ENCODE results near the gene ZHX3. TPM values are rescaled to one million over a fixed set of nuclear protein-coding genes. Genes with fewer than 3 reads are reported as not detected.

The ZHX3 gene
- total and polyA plus RNA-seq, 2 donors (not counting 1 experiment from before 2014, with no cell fraction given): 27.7 to 28.0 TPM

- TF ChIP-seq CTCF (conservative IDR thresholded peaks at IDR 0.05 in 1 of 2, IDR thresholded peaks at IDR 0.05 in 1 of 2; ENCODE audit: low read depth in 1 of 2, low read length in 2 of 2) (no peak), EZH2 (IDR thresholded peaks at IDR 0.05; ENCODE audit: low read length, missing control alignments) (no peak)
- Histone ChIP-seq H3K9ac (ENCODE audit: insufficient read depth, low read length) (no peak overlapping the region), H3K79me2 (ENCODE audit: control insufficient read depth, insufficient read depth, low read length) (peaks cover 73% of the 10 kb centered on the region), H4K20me1 (ENCODE audit: control insufficient read depth, extremely low read depth, insufficient read depth, low read length) (no peaks in the 10 kb centered on the region), H3K36me3 (ENCODE audit: control insufficient read depth, insufficient read depth, low read length) (no peaks in the 10 kb centered on the region), H3K4me2 (ENCODE audit: extremely low read depth, insufficient read depth, low read length) (no peak overlapping the region), H2AFZ (ENCODE audit: low read length) (no peak overlapping the region), H3K9me3 (ENCODE audit: control insufficient read depth, insufficient read depth, low read depth, low read length) (no peaks in the 10 kb centered on the region), H3K27ac (ENCODE audit: insufficient read depth, low read length) (no peak overlapping the region), H3K4me3 (replicated peaks in 1 of 4; ENCODE audit: control extremely low read depth in 1 of 4, insufficient read depth in 1 of 4, low read depth in 3 of 4, low read length in 4 of 4) (no peak overlapping the region), H3K4me1 (ENCODE audit: control insufficient read depth, extremely low read depth, insufficient read depth, low read length) (peaks cover 9% of the 10 kb centered on the region), H3K27me3 (ENCODE audit: control insufficient read depth, insufficient read depth, low read length) (no peaks in the 10 kb centered on the region)
- no peak for DNase-seq (ENCODE audit: low read depth in 2 of 2)
Observed at GRCh38 chr20:41145317-41145716, 172.2 kb downstream of the ZHX3 start.

DNA sequence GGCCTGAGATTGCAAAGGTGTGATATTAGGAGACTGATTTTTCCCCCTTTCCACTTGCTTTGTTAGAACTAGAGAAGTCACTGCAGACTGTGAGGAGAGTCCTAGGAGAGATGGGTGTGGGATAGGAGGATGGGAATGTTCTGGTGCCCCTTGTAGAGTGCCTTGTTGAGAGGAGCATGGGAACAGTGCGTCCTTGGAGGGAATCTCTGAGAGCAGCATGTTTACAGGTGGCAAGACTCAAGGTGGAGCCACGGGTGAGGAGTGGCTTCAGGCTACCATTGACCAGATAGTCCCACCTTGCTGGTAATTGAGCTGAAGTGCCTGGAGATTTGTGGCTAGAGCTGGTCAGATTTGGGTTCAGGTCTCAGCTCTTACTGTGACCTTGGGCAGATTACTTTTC lies 174.2 kb downstream of the ZHX3 start:
- Histone ChIP-seq H3K9me3 (ENCODE audit: control insufficient read depth, insufficient read depth, low read depth, low read length) (no peaks in the 10 kb centered on the region), H3K36me3 (ENCODE audit: control insufficient read depth, insufficient read depth, low read length) (no peaks in the 10 kb centered on the region), H3K9ac (ENCODE audit: insufficient read depth, low read length) (no peak overlapping the region), H3K4me3 (replicated peaks in 1 of 4; ENCODE audit: control extremely low read depth in 1 of 4, insufficient read depth in 1 of 4, low read depth in 3 of 4, low read length in 4 of 4) (no peak overlapping the region), H2AFZ (ENCODE audit: low read length) (no peak overlapping the region), H3K27me3 (ENCODE audit: control insufficient read depth, insufficient read depth, low read length) (no peaks in the 10 kb centered on the region), H3K4me1 (ENCODE audit: control insufficient read depth, extremely low read depth, insufficient read depth, low read length) (peaks cover 16% of the 10 kb centered on the region), H3K27ac (ENCODE audit: insufficient read depth, low read length) (no peak overlapping the region), H3K79me2 (ENCODE audit: control insufficient read depth, insufficient read depth, low read length) (peaks cover 82% of the 10 kb centered on the region), H3K4me2 (ENCODE audit: extremely low read depth, insufficient read depth, low read length) (no peak overlapping the region), H4K20me1 (ENCODE audit: control insufficient read depth, extremely low read depth, insufficient read depth, low read length) (no peaks in the 10 kb centered on the region)
- TF ChIP-seq EZH2 (IDR thresholded peaks at IDR 0.05; ENCODE audit: low read length, missing control alignments) (no peak), CTCF (conservative IDR thresholded peaks at IDR 0.05 in 1 of 2, IDR thresholded peaks at IDR 0.05 in 1 of 2; ENCODE audit: low read depth in 1 of 2, low read length in 2 of 2) (no peak)
- DNase-seq (ENCODE audit: low read depth in 2 of 2): no peak

DNA sequence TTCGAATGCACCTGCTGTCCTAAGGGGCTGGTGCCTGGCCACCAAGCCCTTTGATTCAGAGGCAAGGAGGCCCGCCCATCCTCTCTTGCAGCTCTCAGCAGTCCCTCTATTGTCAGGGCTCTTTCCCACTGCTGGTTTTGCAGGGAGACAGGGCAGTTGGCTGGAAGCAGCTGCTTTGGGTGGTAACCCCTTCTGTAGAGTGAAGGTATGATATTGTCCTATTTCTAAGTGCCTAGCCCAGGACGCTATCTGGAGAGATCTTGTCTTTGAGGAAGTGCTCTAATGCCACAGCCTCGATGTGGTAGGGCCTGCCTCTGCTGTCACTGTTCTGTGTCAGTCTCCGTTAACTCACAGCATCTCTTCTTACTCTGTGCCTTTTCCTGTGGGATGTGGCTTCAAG lies 174.6 kb downstream of the ZHX3 start:
- TF ChIP-seq EZH2 (IDR thresholded peaks at IDR 0.05; ENCODE audit: low read length, missing control alignments) (no peak), CTCF (conservative IDR thresholded peaks at IDR 0.05 in 1 of 2, IDR thresholded peaks at IDR 0.05 in 1 of 2; ENCODE audit: low read depth in 1 of 2, low read length in 2 of 2) (no peak)
- Histone ChIP-seq H3K9me3 (ENCODE audit: control insufficient read depth, insufficient read depth, low read depth, low read length) (no peaks in the 10 kb centered on the region), H2AFZ (ENCODE audit: low read length) (no peak overlapping the region)

More for the DNA sequence above, 174.6 kb downstream of the ZHX3 start:
- Histone ChIP-seq H4K20me1 (ENCODE audit: control insufficient read depth, extremely low read depth, insufficient read depth, low read length) (no peaks in the 10 kb centered on the region), H3K79me2 (ENCODE audit: control insufficient read depth, insufficient read depth, low read length) (peaks cover 85% of the 10 kb centered on the region), H3K4me2 (ENCODE audit: extremely low read depth, insufficient read depth, low read length) (no peak overlapping the region), H3K4me3 (replicated peaks in 1 of 4; ENCODE audit: control extremely low read depth in 1 of 4, insufficient read depth in 1 of 4, low read depth in 3 of 4, low read length in 4 of 4) (no peak overlapping the region), H3K9ac (ENCODE audit: insufficient read depth, low read length) (no peak overlapping the region), H3K36me3 (ENCODE audit: control insufficient read depth, insufficient read depth, low read length) (no peaks in the 10 kb centered on the region), H3K27me3 (ENCODE audit: control insufficient read depth, insufficient read depth, low read length) (no peaks in the 10 kb centered on the region), H3K27ac (ENCODE audit: insufficient read depth, low read length) (no peak overlapping the region), H3K4me1 (ENCODE audit: control insufficient read depth, extremely low read depth, insufficient read depth, low read length) (peaks cover 16% of the 10 kb centered on the region)
- DNase-seq (ENCODE audit: low read depth in 2 of 2): no peak
